Endothelial cell (in vitro differentiated cells): ENCODE measurements around the gene NPIPB2. TPM values are rescaled to one million over a fixed set of nuclear protein-coding genes. Genes with fewer than 3 reads are reported as not detected.

Source experiments
- DNase-seq: peaks from one replicate; pipeline ENCODE4 v3.0.0; 2021; ENCODE audit warnings: low spot score
- H3K27ac Mint-ChIP-seq: one replicate; pipeline ENCODE4 v1.8.0; 2021; ENCODE audit warnings: mixed read lengths, inconsistent platforms; ENCODE audit not compliant: unreplicated experiment
- H3K27me3 Mint-ChIP-seq: one replicate; pipeline ENCODE4 v1.8.0; 2021; ENCODE audit warnings: mild to moderate bottlenecking, moderate library complexity, mixed read lengths, inconsistent platforms; ENCODE audit not compliant: unreplicated experiment
- H3K36me3 Mint-ChIP-seq: one replicate; pipeline ENCODE4 v1.8.0; 2021; ENCODE audit warnings: mild to moderate bottlenecking, low read depth, mixed read lengths, inconsistent platforms; ENCODE audit not compliant: unreplicated experiment
- H3K4me1 Mint-ChIP-seq: one replicate; pipeline ENCODE4 v1.8.0; 2021; ENCODE audit warnings: mild to moderate bottlenecking, mixed read lengths, inconsistent platforms; ENCODE audit not compliant: unreplicated experiment
- H3K4me3 Mint-ChIP-seq: one replicate; pipeline ENCODE4 v1.8.0; 2021; ENCODE audit warnings: mild to moderate bottlenecking, mixed read lengths, inconsistent platforms; ENCODE audit not compliant: unreplicated experiment
- H3K9me3 Mint-ChIP-seq: one replicate; pipeline ENCODE4 v1.8.0; 2021; ENCODE audit warnings: mixed read lengths, inconsistent platforms; ENCODE audit not compliant: unreplicated experiment
- total RNA-seq: library from RNA; stranded (reverse); fragmentation: NEBNext Ultra II Directional; extraction: Animal tissue kit (Norgen Biotek cat#: 25700); gene quantifications from one replicate; pipeline ENCODE4 v1.2.1, GENCODE V29; 2021; ENCODE audit not compliant: unreplicated experiment
- TF ChIP-seq, protein P1 (sequence below): fragments of 200-600 bp; sonication (generic); IDR thresholded peaks from one replicate; pipeline ENCODE4 v1.5.0; 2021; ENCODE audit warnings: antibody characterized with exemption; ENCODE audit not compliant: unreplicated experiment

The NPIPB2 gene
- total RNA-seq, 1 donor from 2014 or later = 4.4 TPM

DNA sequence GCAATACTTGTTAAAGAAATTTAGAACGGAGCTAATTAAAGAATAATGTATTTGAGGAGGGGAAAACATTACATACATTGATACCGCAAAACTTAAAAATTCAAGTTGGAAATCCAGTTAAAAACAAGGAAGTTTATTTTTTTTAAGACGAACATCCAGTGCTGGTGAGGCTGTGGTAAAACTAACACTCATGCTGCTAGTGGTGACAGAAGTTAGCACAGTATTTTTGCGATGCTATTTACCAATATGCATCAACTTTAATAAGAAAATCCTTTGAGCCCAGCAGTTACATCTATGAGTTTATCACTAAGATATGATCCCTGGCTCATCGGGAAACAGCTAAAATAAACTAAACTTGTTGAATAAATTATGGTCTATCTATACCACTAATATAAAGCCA, 57.8 kb downstream of the NPIPB2 start:
- Mint-ChIP-seq H3K4me1 (no peaks in the 10 kb centered on the region), H3K27me3 (peaks cover 4% of the 10 kb centered on the region), H3K4me3 (no peak overlapping the region), H3K9me3 (no peaks in the 10 kb centered on the region), H3K36me3 (peaks cover 21% of the 10 kb centered on the region), H3K27ac (no peak overlapping the region)
- TF ChIP-seq, protein P1, sequence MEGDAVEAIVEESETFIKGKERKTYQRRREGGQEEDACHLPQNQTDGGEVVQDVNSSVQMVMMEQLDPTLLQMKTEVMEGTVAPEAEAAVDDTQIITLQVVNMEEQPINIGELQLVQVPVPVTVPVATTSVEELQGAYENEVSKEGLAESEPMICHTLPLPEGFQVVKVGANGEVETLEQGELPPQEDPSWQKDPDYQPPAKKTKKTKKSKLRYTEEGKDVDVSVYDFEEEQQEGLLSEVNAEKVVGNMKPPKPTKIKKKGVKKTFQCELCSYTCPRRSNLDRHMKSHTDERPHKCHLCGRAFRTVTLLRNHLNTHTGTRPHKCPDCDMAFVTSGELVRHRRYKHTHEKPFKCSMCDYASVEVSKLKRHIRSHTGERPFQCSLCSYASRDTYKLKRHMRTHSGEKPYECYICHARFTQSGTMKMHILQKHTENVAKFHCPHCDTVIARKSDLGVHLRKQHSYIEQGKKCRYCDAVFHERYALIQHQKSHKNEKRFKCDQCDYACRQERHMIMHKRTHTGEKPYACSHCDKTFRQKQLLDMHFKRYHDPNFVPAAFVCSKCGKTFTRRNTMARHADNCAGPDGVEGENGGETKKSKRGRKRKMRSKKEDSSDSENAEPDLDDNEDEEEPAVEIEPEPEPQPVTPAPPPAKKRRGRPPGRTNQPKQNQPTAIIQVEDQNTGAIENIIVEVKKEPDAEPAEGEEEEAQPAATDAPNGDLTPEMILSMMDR = no peak
- DNase-seq = no peak

DNA sequence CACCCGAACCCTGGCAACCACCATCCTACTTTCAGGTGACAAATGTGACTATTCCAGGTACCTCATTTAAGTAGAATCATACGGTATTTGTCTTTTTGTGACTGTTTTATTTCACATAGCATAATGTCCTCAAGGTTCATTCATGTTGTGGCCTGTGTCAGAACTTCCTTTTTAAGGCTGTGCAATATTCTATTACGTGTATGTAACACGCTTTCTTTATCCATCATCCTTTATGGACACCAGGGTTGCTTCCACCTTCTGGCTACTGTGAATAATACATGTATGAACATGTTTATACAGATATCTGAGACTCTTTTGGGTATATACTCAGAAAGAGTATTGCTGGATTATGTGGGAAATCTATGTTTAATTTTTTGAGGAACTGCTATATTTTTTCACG, 61.8 kb downstream of the NPIPB2 start:
- TF ChIP-seq, protein P1 = no peak
- no peak overlapping the region for H3K27ac Mint-ChIP-seq
- H3K4me3 Mint-ChIP-seq = no peak overlapping the region
- peaks cover 8% of the 10 kb centered on the region for H3K36me3 Mint-ChIP-seq
- H3K4me1 Mint-ChIP-seq = peaks cover 4% of the 10 kb centered on the region
- DNase-seq = no peak
- peaks cover under 1% of the 10 kb centered on the region for H3K27me3 Mint-ChIP-seq
- no peaks in the 10 kb centered on the region for H3K9me3 Mint-ChIP-seq

DNA sequence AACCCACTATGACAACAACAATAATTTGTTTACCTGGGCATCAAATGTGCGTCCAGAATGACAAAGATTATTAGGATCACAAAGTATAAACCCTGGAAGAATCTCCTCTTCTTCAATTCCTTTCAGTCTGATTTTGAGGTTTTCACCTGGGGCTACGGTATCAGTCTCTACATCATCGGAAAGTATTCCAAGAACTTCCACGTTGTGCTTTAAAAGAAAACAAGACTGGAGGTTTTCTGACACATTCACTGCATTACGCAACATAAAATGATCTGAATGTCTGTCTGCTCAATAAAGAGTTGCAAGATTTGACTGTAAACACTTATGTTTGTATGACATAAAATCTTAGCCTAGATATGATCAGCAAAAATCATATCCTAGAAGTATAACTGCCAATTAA, 64.5 kb downstream of the NPIPB2 start:
- H3K27ac Mint-ChIP-seq = no peak overlapping the region
- TF ChIP-seq, protein P1 = no peak
- peaks cover 4% of the 10 kb centered on the region for H3K4me1 Mint-ChIP-seq
- no peak for DNase-seq
- H3K27me3 Mint-ChIP-seq = peaks cover 2% of the 10 kb centered on the region
- no peaks in the 10 kb centered on the region for H3K9me3 Mint-ChIP-seq
- peaks cover 11% of the 10 kb centered on the region for H3K36me3 Mint-ChIP-seq
- H3K4me3 Mint-ChIP-seq = no peak overlapping the region

Other genes starting within 250 kb of the NPIPB2 start
- 19.6 TPM for gene TXNDC11, start 199.2 kb downstream of the NPIPB2 start, total RNA-seq
- gene ZC3H7A, start 144.8 kb downstream of the NPIPB2 start, total RNA-seq = 84.7 TPM
- 86.9 TPM for gene RSL1D1, start 90.5 kb downstream of the NPIPB2 start, total RNA-seq
- gene GSPT1, start 26.1 kb downstream of the NPIPB2 start, total RNA-seq = 99.8 TPM
- gene TNFRSF17, start 23.2 kb upstream of the NPIPB2 start, total RNA-seq = not detected
- 21.6 TPM for gene SNX29, start 34.7 kb upstream of the NPIPB2 start, total RNA-seq